ENCODE results near the gene PCDHGB7.
A peak's percentile ranks its signal among the peaks of the same experiment; 100 is the strongest.
"Not testable (repeated sequence)": the region's sequence is repeated elsewhere in the genome, so short reads cannot be mapped to it uniquely, and the experiment has no call there.

Gene PCDHGB7

GRCh38 chr5:141412854-141413539 lies 4.5 kb upstream of the PCDHGB7 start, which contains the start of gene PCDHGA10:
TSS of gene PCDHGA10 (plus strand) at chr5:141412987. CDS start at chr5:141413176, 189 bp downstream.
- H3K4me3 ChIP-seq (ENCODE audit: low read length): peak within 1 kb of the TSS; percentile 55
- peak; percentile 74 for TF ChIP-seq CTCF (IDR thresholded peaks at IDR 0.05; ENCODE audit: insufficient read depth, low read depth, low read length, missing control alignments)
- DNase-seq (ENCODE audit: low read depth): peak; percentile 79

- DNase-seq (ENCODE audit: low read depth): no peak
- peak overlapping the region; percentile 55 for H3K4me3 ChIP-seq (ENCODE audit: low read length)
- no peak for TF ChIP-seq CTCF (IDR thresholded peaks at IDR 0.05; ENCODE audit: insufficient read depth, low read depth, low read length, missing control alignments)
Measured at GRCh38 chr5:141413540-141414069, 3.9 kb upstream of the PCDHGB7 start.

GRCh38 chr5:141414548-141415274 lies 2.8 kb upstream of the PCDHGB7 start:
- DNase-seq (ENCODE audit: low read depth); H3K4me3 ChIP-seq (ENCODE audit: low read length): not testable (repeated sequence)

- not testable (repeated sequence) for DNase-seq (ENCODE audit: low read depth); H3K4me3 ChIP-seq (ENCODE audit: low read length)
Measured at GRCh38 chr5:141415275-141415618, 2.2 kb upstream of the PCDHGB7 start.

- no peak overlapping the region for H3K4me3 ChIP-seq (ENCODE audit: low read length)
- DNase-seq (ENCODE audit: low read depth): no peak
- TF ChIP-seq CTCF (IDR thresholded peaks at IDR 0.05; ENCODE audit: insufficient read depth, low read depth, low read length, missing control alignments): no peak
Measured at GRCh38 chr5:141419074-141419880, 1.8 kb downstream of the PCDHGB7 start.

GRCh38 chr5:141420855-141421488 lies 3.5 kb downstream of the PCDHGB7 start, which contains the start of gene PCDHGA11:
TSS of gene PCDHGA11 (plus strand) at chr5:141421051. CDS start at chr5:141421228, 177 bp downstream.
- peak; percentile 73 for DNase-seq (ENCODE audit: low read depth)
- peak within 1 kb of the TSS; percentile 45 for H3K4me3 ChIP-seq (ENCODE audit: low read length)

More at GRCh38 chr5:141420855-141421488, 3.5 kb downstream of the PCDHGB7 start, which contains the start of gene PCDHGA11:
- TF ChIP-seq CTCF (IDR thresholded peaks at IDR 0.05; ENCODE audit: insufficient read depth, low read depth, low read length, missing control alignments): peak; percentile 60

Measured in epithelial cell of esophagus (primary cell).